NOMO-1 treated with dmso at 0.1 percent for 144 hours (cell line): ENCODE data around the gene CDK5R1.
A peak's percentile ranks its signal among the peaks of the same experiment; 100 is the strongest.
"Not testable (repeated sequence)": the region's sequence is repeated elsewhere in the genome, so short reads cannot be mapped to it uniquely, and the experiment has no call there.

ENCODE experiments used
- DNase-seq: peaks from one replicate; lab custom pipeline; 2025; ENCODE audit not compliant: unreplicated experiment; lab: John Stamatoyannopoulos, UW

CDK5R1 gene

GRCh38 chr17:32486701-32487472 is at the start of gene CDK5R1:
Gene CDK5R1, plus strand, starts transcription at chr17:32486993. Its CDS starts 628 bp downstream, at chr17:32487621.
- DNase-seq, result peak; percentile 33

- no peak for DNase-seq
These were observed 46.1 kb upstream of the CDK5R1 start for GRCh38 chr17:32440722-32441121.

- no peak for DNase-seq
These were observed 44.9 kb upstream of the CDK5R1 start for GRCh38 chr17:32441886-32442285.

GRCh38 chr17:32443827-32444300 is 42.9 kb upstream of the CDK5R1 start:
- no peak for DNase-seq

- DNase-seq, result peak; percentile 93
These were observed 42.3 kb upstream of the CDK5R1 start, which contains the start of gene PSMD11 for GRCh38 chr17:32444301-32445073. Gene PSMD11, plus strand, starts transcription at chr17:32444510. Its CDS starts 14 bp downstream, at chr17:32444524.

- no peak for DNase-seq
These were observed 41.7 kb upstream of the CDK5R1 start for GRCh38 chr17:32445074-32445415.

- no peak for DNase-seq
These were observed 41.3 kb upstream of the CDK5R1 start for GRCh38 chr17:32445497-32445896.

- DNase-seq, result no peak
These were observed 40.8 kb upstream of the CDK5R1 start for GRCh38 chr17:32445971-32446370.

GRCh38 chr17:32446949-32447348 is 39.8 kb upstream of the CDK5R1 start:
- DNase-seq, result no peak

- no peak for DNase-seq
These were observed 36.8 kb upstream of the CDK5R1 start for GRCh38 chr17:32449963-32450362.

GRCh38 chr17:32450379-32450778 is 36.4 kb upstream of the CDK5R1 start:
- DNase-seq, result not testable (repeated sequence)

GRCh38 chr17:32451879-32452278 is 34.9 kb upstream of the CDK5R1 start:
- DNase-seq, result no peak

GRCh38 chr17:32452281-32452680 is 34.5 kb upstream of the CDK5R1 start:
- DNase-seq, result no peak

- no peak for DNase-seq
These were observed 33.4 kb upstream of the CDK5R1 start for GRCh38 chr17:32453370-32453769.

GRCh38 chr17:32458371-32458770 is 28.4 kb upstream of the CDK5R1 start:
- DNase-seq, result no peak

GRCh38 chr17:32460054-32460453 is 26.7 kb upstream of the CDK5R1 start:
- no peak for DNase-seq

- DNase-seq, result no peak
These were observed 25.3 kb upstream of the CDK5R1 start for GRCh38 chr17:32461498-32461852.

GRCh38 chr17:32461853-32462617 is 24.8 kb upstream of the CDK5R1 start:
- DNase-seq, result peak; percentile 34

GRCh38 chr17:32463304-32463703 is 23.5 kb upstream of the CDK5R1 start:
- no peak for DNase-seq

- DNase-seq, result no peak
These were observed 22.4 kb upstream of the CDK5R1 start for GRCh38 chr17:32464374-32464773.

- DNase-seq, result no peak
These were observed 18.8 kb upstream of the CDK5R1 start for GRCh38 chr17:32467949-32468348.
